Non-pigmented ciliary epithelial cell (primary cell): ENCODE data around the gene ADRB1.

Source experiments
- DNase-seq: peaks from one replicate; pipeline ENCODE4 v3.0.0-alpha.2; 2010; ENCODE audit warnings: low read depth

ADRB1 gene

GRCh38 chr10:114026189-114027040 lies 17.3 kb upstream of the ADRB1 start:
- DNase-seq: peak; percentile 67

- DNase-seq: no peak
Observed at GRCh38 chr10:114027041-114027394, 16.6 kb upstream of the ADRB1 start.

- DNase-seq: no peak
Observed at GRCh38 chr10:114027951-114028350, 15.7 kb upstream of the ADRB1 start.

- no peak for DNase-seq
Observed at GRCh38 chr10:114028425-114028824, 15.2 kb upstream of the ADRB1 start.

GRCh38 chr10:114029655-114030054 lies 14.0 kb upstream of the ADRB1 start:
- DNase-seq: no peak

- no peak for DNase-seq
Observed at GRCh38 chr10:114030140-114030539, 13.5 kb upstream of the ADRB1 start.

GRCh38 chr10:114031073-114031972 lies 12.3 kb upstream of the ADRB1 start:
- DNase-seq: no peak

GRCh38 chr10:114033566-114033965 lies 10.1 kb upstream of the ADRB1 start:
- DNase-seq: no peak

- DNase-seq: no peak
Observed at GRCh38 chr10:114034923-114035645, 8.6 kb upstream of the ADRB1 start.

- DNase-seq: no peak
Observed at GRCh38 chr10:114035791-114036190, 7.9 kb upstream of the ADRB1 start.

GRCh38 chr10:114038819-114039218 lies 4.8 kb upstream of the ADRB1 start:
- no peak for DNase-seq

- DNase-seq: no peak
Observed at GRCh38 chr10:114041166-114041565, 2.5 kb upstream of the ADRB1 start.

GRCh38 chr10:114042895-114043531 lies 653 bp upstream of the ADRB1 start:
- no peak for DNase-seq

GRCh38 chr10:114044247-114045135 lies 825 bp downstream of the ADRB1 start:
- no peak for DNase-seq

- no peak for DNase-seq
Observed at GRCh38 chr10:114045136-114046086, 1.7 kb downstream of the ADRB1 start.

- DNase-seq: no peak
Observed at GRCh38 chr10:114046087-114046458, 2.4 kb downstream of the ADRB1 start.

- no peak for DNase-seq
Observed at GRCh38 chr10:114048472-114048871, 4.8 kb downstream of the ADRB1 start.

- DNase-seq: no peak
Observed at GRCh38 chr10:114051714-114052113, 8.0 kb downstream of the ADRB1 start.

GRCh38 chr10:114052255-114052654 lies 8.6 kb downstream of the ADRB1 start:
- no peak for DNase-seq

GRCh38 chr10:114053946-114054345 lies 10.3 kb downstream of the ADRB1 start:
- DNase-seq: no peak
